Measurements from ENCODE around the gene MDM4.

MDM4 gene, protein sequence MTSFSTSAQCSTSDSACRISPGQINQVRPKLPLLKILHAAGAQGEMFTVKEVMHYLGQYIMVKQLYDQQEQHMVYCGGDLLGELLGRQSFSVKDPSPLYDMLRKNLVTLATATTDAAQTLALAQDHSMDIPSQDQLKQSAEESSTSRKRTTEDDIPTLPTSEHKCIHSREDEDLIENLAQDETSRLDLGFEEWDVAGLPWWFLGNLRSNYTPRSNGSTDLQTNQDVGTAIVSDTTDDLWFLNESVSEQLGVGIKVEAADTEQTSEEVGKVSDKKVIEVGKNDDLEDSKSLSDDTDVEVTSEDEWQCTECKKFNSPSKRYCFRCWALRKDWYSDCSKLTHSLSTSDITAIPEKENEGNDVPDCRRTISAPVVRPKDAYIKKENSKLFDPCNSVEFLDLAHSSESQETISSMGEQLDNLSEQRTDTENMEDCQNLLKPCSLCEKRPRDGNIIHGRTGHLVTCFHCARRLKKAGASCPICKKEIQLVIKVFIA

DNA sequence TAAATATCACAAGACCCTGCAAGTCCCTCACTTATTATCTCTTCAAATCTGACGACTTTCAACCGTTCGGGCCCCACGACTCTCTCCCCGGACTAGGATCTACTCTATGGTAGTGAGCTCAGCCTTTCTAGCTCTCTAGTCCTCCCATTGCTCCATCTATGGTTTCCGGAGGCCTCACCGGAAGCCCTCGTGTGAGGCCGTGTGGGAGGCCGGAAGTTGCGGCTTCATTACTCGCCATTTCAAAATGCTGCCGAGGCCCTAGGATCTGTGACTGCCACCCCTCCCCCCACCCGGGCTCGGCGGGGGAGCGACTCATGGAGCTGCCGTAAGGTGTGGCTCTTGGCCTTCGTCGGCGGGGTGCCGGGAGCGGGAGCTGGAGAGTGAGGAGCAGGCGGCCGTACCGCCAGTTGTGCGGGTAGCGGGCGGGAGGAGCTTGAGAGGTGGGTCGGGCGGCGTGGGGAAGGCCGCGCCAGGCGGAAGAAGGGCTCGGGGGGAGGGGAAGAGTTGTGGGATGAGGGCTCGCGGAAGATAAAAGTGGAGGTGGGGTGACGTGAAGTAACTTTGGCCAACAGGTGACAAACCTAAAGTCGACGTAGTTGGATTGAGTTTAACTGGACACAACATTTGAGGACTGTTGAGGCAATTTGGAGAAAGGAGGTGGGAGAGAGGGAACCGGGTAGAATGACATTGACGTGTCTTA lies at the start of gene MDM4:
Gene MDM4 (plus strand): TSS at position 227 of the 700 bp plus-strand sequence. CDS start 9,113 bp downstream, outside the sequence.
- in situ Hi-C loops (cut with HindIII; ENCODE audit: low pct_unique_long_range_greater_than_20kb, low sequenced_read_pairs), result no loop called here
- TF ChIP-seq JUND (IDR thresholded peaks at IDR 0.05; ENCODE audit: low read depth), result no peak
- peak; percentile 91 to 99 for DNase-seq (ENCODE audit: low read depth in 1 of 2, low spot score in 1 of 2)

- in situ Hi-C loops (cut with HindIII; ENCODE audit: low pct_unique_long_range_greater_than_20kb, low sequenced_read_pairs), result no loop called here
- DNase-seq (ENCODE audit: low read depth in 1 of 2, low spot score in 1 of 2), result no peak
- TF ChIP-seq JUND (IDR thresholded peaks at IDR 0.05; ENCODE audit: low read depth), result no peak
Observed at GRCh38 chr1:204466416-204467405, 49.5 kb upstream of the MDM4 start.

- in situ Hi-C loops (cut with HindIII; ENCODE audit: low pct_unique_long_range_greater_than_20kb, low sequenced_read_pairs), result no loop called here
- no peak for DNase-seq (ENCODE audit: low read depth in 1 of 2, low spot score in 1 of 2)
- no peak for TF ChIP-seq JUND (IDR thresholded peaks at IDR 0.05; ENCODE audit: low read depth)
Observed at GRCh38 chr1:204468206-204468605, 48.0 kb upstream of the MDM4 start.

DNA sequence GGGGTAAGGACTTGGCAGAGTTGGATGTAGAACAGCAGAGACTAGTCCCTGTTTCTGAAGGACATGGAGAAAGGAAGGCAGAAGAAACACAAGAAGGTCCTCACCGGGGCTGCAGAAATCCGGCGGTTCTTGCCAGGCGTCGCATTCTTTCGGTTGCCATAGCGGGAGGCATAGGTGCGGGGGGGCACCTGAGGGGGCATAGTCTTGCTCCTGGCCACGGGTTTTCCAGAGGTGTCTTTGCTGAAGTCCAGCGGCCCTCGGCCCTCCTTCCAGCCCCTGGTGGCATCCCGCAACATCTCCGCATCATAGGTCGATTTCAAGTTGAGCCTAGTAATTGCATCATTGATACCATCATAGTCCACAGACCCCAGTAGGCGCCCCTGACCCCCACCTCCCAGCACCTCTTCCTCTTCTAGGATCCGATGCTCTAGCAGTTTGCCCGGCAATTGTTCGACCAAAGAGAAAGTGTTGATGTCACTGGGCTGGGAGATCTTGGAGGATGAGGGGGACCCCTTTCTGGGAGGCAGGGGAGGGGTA lies 47.4 kb upstream of the MDM4 start:
- in situ Hi-C loops (cut with HindIII; ENCODE audit: low pct_unique_long_range_greater_than_20kb, low sequenced_read_pairs), result no loop called here
- TF ChIP-seq JUND (IDR thresholded peaks at IDR 0.05; ENCODE audit: low read depth), result no peak
- DNase-seq (ENCODE audit: low read depth in 1 of 2, low spot score in 1 of 2), result no peak

DNA sequence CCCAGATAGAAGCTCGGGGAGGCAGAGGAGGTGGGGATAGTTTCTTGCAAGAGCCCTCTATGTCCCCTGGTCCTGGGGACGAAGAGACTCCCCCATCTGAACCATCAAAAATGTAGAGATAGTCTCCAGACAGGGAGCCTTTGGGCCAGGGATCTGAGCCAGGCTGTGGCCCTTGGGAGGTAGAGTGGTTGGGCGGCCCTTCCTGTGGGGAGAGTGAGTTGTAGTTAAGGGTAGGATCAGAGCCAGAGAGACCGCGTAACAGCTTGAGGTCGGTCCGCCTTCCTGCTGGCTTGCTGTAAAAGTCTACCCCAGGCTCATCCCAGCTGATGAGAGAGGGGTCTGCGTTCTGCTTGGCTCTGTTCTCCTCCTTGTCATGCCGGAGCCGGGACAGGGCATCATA lies 46.9 kb upstream of the MDM4 start:
- no peak for DNase-seq (ENCODE audit: low read depth in 1 of 2, low spot score in 1 of 2)
- TF ChIP-seq JUND (IDR thresholded peaks at IDR 0.05; ENCODE audit: low read depth), result no peak
- in situ Hi-C loops (cut with HindIII; ENCODE audit: low pct_unique_long_range_greater_than_20kb, low sequenced_read_pairs), result no loop called here

DNA sequence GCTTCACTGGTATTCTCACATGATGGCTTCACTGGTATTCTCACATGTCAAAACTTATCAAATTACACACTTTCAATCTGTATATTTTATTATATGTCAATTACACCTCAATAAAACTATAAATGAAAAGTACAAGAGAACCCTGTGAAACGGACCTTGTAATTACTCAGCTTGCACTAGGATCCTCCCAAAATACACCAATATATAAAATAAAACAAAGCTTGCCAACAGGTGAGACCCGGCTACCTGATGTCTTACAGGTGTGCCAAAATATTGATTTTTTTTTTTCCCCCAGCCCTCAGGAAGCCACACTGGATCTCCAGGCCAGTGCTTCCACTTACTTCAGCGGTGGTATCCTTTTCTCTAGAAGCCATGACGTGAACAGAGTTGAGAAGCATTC lies 44.5 kb upstream of the MDM4 start:
- no peak for TF ChIP-seq JUND (IDR thresholded peaks at IDR 0.05; ENCODE audit: low read depth)
- no peak for DNase-seq (ENCODE audit: low read depth in 1 of 2, low spot score in 1 of 2)
- in situ Hi-C loops (cut with HindIII; ENCODE audit: low pct_unique_long_range_greater_than_20kb, low sequenced_read_pairs), result no loop called here

- DNase-seq (ENCODE audit: low read depth in 1 of 2, low spot score in 1 of 2), result no peak
- in situ Hi-C loops (cut with HindIII; ENCODE audit: low pct_unique_long_range_greater_than_20kb, low sequenced_read_pairs), result no loop called here
- TF ChIP-seq JUND (IDR thresholded peaks at IDR 0.05; ENCODE audit: low read depth), result no peak
Observed at GRCh38 chr1:204472660-204473059, 43.5 kb upstream of the MDM4 start.

DNA sequence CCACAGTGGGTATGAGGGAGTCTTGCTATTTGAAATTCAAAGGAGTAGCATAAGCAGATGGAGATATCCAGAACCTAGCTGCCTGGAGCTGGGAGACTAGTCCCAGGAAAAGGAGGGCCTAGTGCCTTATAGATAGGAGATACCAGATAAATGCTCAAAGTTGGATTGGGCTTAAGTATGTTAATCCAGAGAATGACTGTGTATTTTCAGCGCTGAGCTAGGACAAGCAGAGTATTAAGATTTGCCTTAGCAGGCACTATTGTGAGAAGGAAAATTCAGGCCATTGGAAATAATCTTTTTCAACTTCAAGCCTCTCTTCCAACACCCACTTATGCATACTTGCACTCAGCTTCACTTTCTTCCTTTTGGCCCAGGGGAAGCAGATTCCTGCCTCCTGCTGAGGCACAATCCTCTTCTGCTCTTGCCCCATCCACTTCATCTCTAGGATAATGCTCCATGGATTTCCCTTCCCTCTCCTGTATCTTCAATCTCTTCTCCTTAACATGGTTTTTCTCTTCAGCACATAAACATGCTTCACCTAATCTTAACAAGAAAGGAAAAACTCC lies 42.7 kb upstream of the MDM4 start:
- no peak for TF ChIP-seq JUND (IDR thresholded peaks at IDR 0.05; ENCODE audit: low read depth)
- DNase-seq (ENCODE audit: low read depth in 1 of 2, low spot score in 1 of 2), result no peak
- in situ Hi-C loops (cut with HindIII; ENCODE audit: low pct_unique_long_range_greater_than_20kb, low sequenced_read_pairs), result no loop called here

DNA sequence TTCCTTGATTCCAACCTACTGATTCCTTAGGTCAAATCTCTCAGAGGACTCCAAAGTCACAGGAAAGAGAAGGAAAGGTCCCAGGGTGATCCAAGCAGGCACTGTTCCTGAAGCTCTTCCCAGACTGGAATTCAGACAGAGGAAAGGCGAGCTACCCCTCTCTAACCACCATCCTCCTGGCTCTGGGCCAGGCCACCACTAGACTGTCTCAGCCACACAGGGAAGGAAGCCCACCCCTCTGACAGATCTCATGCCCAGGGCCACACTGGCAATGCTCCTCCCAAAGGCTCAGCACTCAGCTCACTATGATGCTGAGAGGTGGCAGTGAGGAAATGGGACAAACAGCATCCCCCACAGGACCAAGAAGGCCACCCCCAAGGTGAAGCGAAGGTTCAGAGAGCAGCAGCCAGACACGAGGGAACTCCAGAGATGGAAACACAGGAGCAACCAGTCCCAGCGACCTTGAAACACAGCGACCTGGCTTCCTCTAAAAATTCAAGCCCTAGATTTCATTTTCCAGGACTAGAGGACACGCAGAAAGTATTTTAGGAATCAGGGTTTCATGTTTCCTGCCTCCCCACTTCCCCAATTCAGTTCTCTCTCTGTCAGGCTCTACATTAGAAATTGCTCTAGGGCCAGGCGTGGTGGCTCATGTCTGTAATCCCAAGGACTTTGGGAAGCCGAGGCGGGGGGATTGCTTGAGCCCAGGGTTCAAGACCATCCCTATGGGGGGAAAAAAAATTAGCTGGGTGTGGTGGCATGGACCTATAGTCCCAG lies 40.4 kb upstream of the MDM4 start:
- no peak for DNase-seq (ENCODE audit: low read depth in 1 of 2, low spot score in 1 of 2)
- no peak for TF ChIP-seq JUND (IDR thresholded peaks at IDR 0.05; ENCODE audit: low read depth)
- in situ Hi-C loops (cut with HindIII; ENCODE audit: low pct_unique_long_range_greater_than_20kb, low sequenced_read_pairs), result no loop called here

- no peak for DNase-seq (ENCODE audit: low read depth in 1 of 2, low spot score in 1 of 2)
- in situ Hi-C loops (cut with HindIII; ENCODE audit: low pct_unique_long_range_greater_than_20kb, low sequenced_read_pairs), result no loop called here
- no peak for TF ChIP-seq JUND (IDR thresholded peaks at IDR 0.05; ENCODE audit: low read depth)
Observed at GRCh38 chr1:204476563-204476962, 39.6 kb upstream of the MDM4 start.

Data from T47D (cell line).